Measurements from ENCODE around the gene ARPP19.
"Not testable (repeated sequence)": the region's sequence is repeated elsewhere in the genome, so short reads cannot be mapped to it uniquely, and the experiment has no call there.

ARPP19 gene

GRCh38 chr15:52514482-52514881 is 54.3 kb downstream of the ARPP19 start:
- no peak overlapping the region for H3K4me3 Mint-ChIP-seq
- no peaks in the 10 kb centered on the region for H3K9me3 Mint-ChIP-seq
- ATAC-seq (ENCODE audit: low read depth), result no peak
- peaks cover 4% of the 10 kb centered on the region for H3K36me3 Mint-ChIP-seq
- no peak for DNase-seq (ENCODE audit: low spot score in 2 of 2)
- H3K27me3 Mint-ChIP-seq, result no peaks in the 10 kb centered on the region
- H3K4me1 Mint-ChIP-seq, result peaks cover 16% of the 10 kb centered on the region
- H3K27ac Mint-ChIP-seq, result no peak overlapping the region

- H3K27ac Mint-ChIP-seq, H3K4me3 Mint-ChIP-seq: not testable (repeated sequence)
Measured at GRCh38 chr15:52512869-52513268, 56.0 kb downstream of the ARPP19 start.

GRCh38 chr15:52511084-52511483 is 57.7 kb downstream of the ARPP19 start:
- H3K27ac Mint-ChIP-seq, result no peak overlapping the region
- H3K4me3 Mint-ChIP-seq, result no peak overlapping the region
- peaks cover 1% of the 10 kb centered on the region for H3K36me3 Mint-ChIP-seq
- peaks cover 31% of the 10 kb centered on the region for H3K4me1 Mint-ChIP-seq
- no peaks in the 10 kb centered on the region for H3K9me3 Mint-ChIP-seq
- ATAC-seq (ENCODE audit: low read depth) (no peak), DNase-seq (ENCODE audit: low spot score in 2 of 2) (no peak)
- H3K27me3 Mint-ChIP-seq, result no peaks in the 10 kb centered on the region

More at GRCh38 chr15:52512869-52513268, 56.0 kb downstream of the ARPP19 start:
- ATAC-seq (ENCODE audit: low read depth); H3K9me3 Mint-ChIP-seq; H3K27me3 Mint-ChIP-seq; H3K36me3 Mint-ChIP-seq; DNase-seq (ENCODE audit: low spot score in 2 of 2): not testable (repeated sequence)
- H3K4me1 Mint-ChIP-seq, result peaks cover 24% of the 10 kb centered on the region

- H3K36me3 Mint-ChIP-seq, result peaks cover 1% of the 10 kb centered on the region
- H3K27ac Mint-ChIP-seq, result peak overlapping the region; percentile 73
- DNase-seq (ENCODE audit: low spot score in 2 of 2), result no peak
- peaks cover 34% of the 10 kb centered on the region for H3K4me1 Mint-ChIP-seq
- no peaks in the 10 kb centered on the region for H3K27me3 Mint-ChIP-seq
- H3K9me3 Mint-ChIP-seq, result no peaks in the 10 kb centered on the region
- H3K4me3 Mint-ChIP-seq, result no peak overlapping the region
- no peak for ATAC-seq (ENCODE audit: low read depth)
Measured at GRCh38 chr15:52509500-52510245, 59.2 kb downstream of the ARPP19 start.

GRCh38 chr15:52506549-52506948 is 62.3 kb downstream of the ARPP19 start:
- no peaks in the 10 kb centered on the region for H3K36me3 Mint-ChIP-seq
- H3K4me1 Mint-ChIP-seq, result peaks cover 46% of the 10 kb centered on the region

GRCh38 chr15:52505151-52505550 is 63.7 kb downstream of the ARPP19 start:
- Mint-ChIP-seq H3K27me3 (no peaks in the 10 kb centered on the region), H3K27ac (no peak overlapping the region), H3K36me3 (no peaks in the 10 kb centered on the region), H3K4me3 (no peak overlapping the region), H3K9me3 (no peaks in the 10 kb centered on the region), H3K4me1 (peaks cover 41% of the 10 kb centered on the region)
- DNase-seq (ENCODE audit: low spot score in 2 of 2) (no peak), ATAC-seq (ENCODE audit: low read depth) (no peak)

More at GRCh38 chr15:52506549-52506948, 62.3 kb downstream of the ARPP19 start:
- H3K27ac Mint-ChIP-seq, result peak overlapping the region; percentile 20
- no peaks in the 10 kb centered on the region for H3K9me3 Mint-ChIP-seq
- ATAC-seq (ENCODE audit: low read depth) (no peak), DNase-seq (ENCODE audit: low spot score in 2 of 2) (no peak)
- no peaks in the 10 kb centered on the region for H3K27me3 Mint-ChIP-seq
- no peak overlapping the region for H3K4me3 Mint-ChIP-seq

GRCh38 chr15:52503788-52504496 is 64.9 kb downstream of the ARPP19 start:
- Mint-ChIP-seq H3K4me1 (peaks cover 45% of the 10 kb centered on the region), H3K4me3 (peak overlapping the region; percentile 66), H3K36me3 (no peaks in the 10 kb centered on the region), H3K9me3 (no peaks in the 10 kb centered on the region), H3K27ac (peak overlapping the region; percentile 80), H3K27me3 (no peaks in the 10 kb centered on the region)
- peak in 1 of 2 donors; percentile 30 for DNase-seq (ENCODE audit: low spot score in 2 of 2)
- ATAC-seq (ENCODE audit: low read depth), result peak; percentile 99

- Mint-ChIP-seq H3K4me3 (peak overlapping the region; percentile 1), H3K27me3 (no peaks in the 10 kb centered on the region), H3K9me3 (no peaks in the 10 kb centered on the region), H3K36me3 (no peaks in the 10 kb centered on the region), H3K4me1 (peaks cover 35% of the 10 kb centered on the region), H3K27ac (no peak overlapping the region)
- DNase-seq (ENCODE audit: low spot score in 2 of 2) (no peak), ATAC-seq (ENCODE audit: low read depth) (no peak)
Measured at GRCh38 chr15:52502608-52503007, 66.2 kb downstream of the ARPP19 start.

- no peaks in the 10 kb centered on the region for H3K36me3 Mint-ChIP-seq
- H3K4me1 Mint-ChIP-seq, result peaks cover 31% of the 10 kb centered on the region
- DNase-seq (ENCODE audit: low spot score in 2 of 2) (no peak), ATAC-seq (ENCODE audit: low read depth) (no peak)
- H3K27ac Mint-ChIP-seq, result peak overlapping the region; percentile 5
- H3K27me3 Mint-ChIP-seq, result no peaks in the 10 kb centered on the region
- no peaks in the 10 kb centered on the region for H3K9me3 Mint-ChIP-seq
- H3K4me3 Mint-ChIP-seq, result no peak overlapping the region
Measured at GRCh38 chr15:52499506-52499905, 69.3 kb downstream of the ARPP19 start.

GRCh38 chr15:52498706-52499105 is 70.1 kb downstream of the ARPP19 start:
- no peaks in the 10 kb centered on the region for H3K36me3 Mint-ChIP-seq
- H3K4me1 Mint-ChIP-seq, result peaks cover 25% of the 10 kb centered on the region
- H3K27me3 Mint-ChIP-seq, result no peaks in the 10 kb centered on the region
- no peak for ATAC-seq (ENCODE audit: low read depth)
- H3K9me3 Mint-ChIP-seq, result no peaks in the 10 kb centered on the region
- no peak overlapping the region for H3K4me3 Mint-ChIP-seq
- no peak for DNase-seq (ENCODE audit: low spot score in 2 of 2)
- peak overlapping the region; percentile 5 for H3K27ac Mint-ChIP-seq
